ENCODE measurements around the gene CNTN4. TPM values are rescaled to one million over a fixed set of nuclear protein-coding genes. Genes with fewer than 3 reads are reported as not detected.

The CNTN4 gene
- total and polyA plus RNA-seq, 2 of the 8 experiments (the other 6 are each of a cell fraction or from before 2014, with no cell fraction given), result 0.41 to 2.2 TPM

- peaks cover 0 to 4% of the 10 kb centered on the region in 2 experiments; a peak in 1 of 4 replicates for H3K9me3 ChIP-seq (ENCODE audit: insufficient read depth in 2 of 2, low read depth in 1 of 2, low read length in 1 of 2)
Measured at GRCh38 chr3:2090095-2090911, 8.4 kb upstream of the CNTN4 start.

More at GRCh38 chr3:2090095-2090911, 8.4 kb upstream of the CNTN4 start:
- TF ChIP-seq POU5F1 (IDR thresholded peaks at IDR 0.05; ENCODE audit: low read depth, low read length) (no peak), TCF12 (IDR thresholded peaks at IDR 0.05; ENCODE audit: low read depth, low read length) (no peak), EGR1 (IDR thresholded peaks at IDR 0.05; ENCODE audit: borderline replicate concordance, low read depth, low read length) (no peak), KDM5A (IDR thresholded peaks at IDR 0.05; ENCODE audit: low read length) (no peak), JUN (IDR thresholded peaks at IDR 0.05; ENCODE audit: low read depth, low read length) (no peak), SP1 (IDR thresholded peaks at IDR 0.05; ENCODE audit: low read depth, low read length) (no peak), ASH2L (IDR thresholded peaks at IDR 0.05; ENCODE audit: low read length) (no peak), MAX (IDR thresholded peaks at IDR 0.05) (no peak), EP300 (IDR thresholded peaks at IDR 0.05; ENCODE audit: borderline replicate concordance in 1 of 2, low read depth in 2 of 2, low read length in 2 of 2) (no peak)
- Histone ChIP-seq H3K36me3 (ENCODE audit: control insufficient read depth in 2 of 4, insufficient read depth in 4 of 4, low read length in 3 of 4) (no peaks in the 10 kb centered on the region), H2BK20ac (ENCODE audit: low read length) (no peak overlapping the region), H3K27me3 (replicated peaks in 1 of 4; ENCODE audit: control insufficient read depth in 3 of 4, extremely low read depth in 1 of 4, insufficient read depth in 3 of 4, low read length in 3 of 4) (no peaks in the 10 kb centered on the region), H3K9ac (replicated peaks in 1 of 4; ENCODE audit: extremely low read depth in 1 of 4, low read depth in 3 of 4, low read length in 3 of 4) (no peak overlapping the region), H4K91ac (replicated peaks; ENCODE audit: insufficient read length, low read length) (no peak overlapping the region), H2BK120ac (replicated peaks; ENCODE audit: low read depth, low read length) (no peak overlapping the region), H4K5ac (ENCODE audit: insufficient read length, low read depth, low read length) (no peak overlapping the region), H2BK5ac (ENCODE audit: low read depth, low read length) (no peak overlapping the region), H2BK15ac (ENCODE audit: low read length) (no peak overlapping the region), H3K56ac (replicated peaks; ENCODE audit: insufficient read length, low read depth, low read length) (no peak overlapping the region), H4K8ac (ENCODE audit: extremely low read depth, insufficient read depth, low read length) (no peak overlapping the region), H3K23ac (ENCODE audit: insufficient read length) (no peak overlapping the region), H3K4ac (replicated peaks; ENCODE audit: insufficient read length, low read depth, low read length) (no peak overlapping the region), H2AK5ac (ENCODE audit: low read depth, low read length) (no peak overlapping the region), H3K4me3 (ENCODE audit: extremely low read depth in 1 of 4, insufficient read depth in 2 of 4, low read depth in 3 of 4, low read length in 4 of 4) (no peak overlapping the region), H2AFZ (ENCODE audit: low read length) (no peak overlapping the region), H3K79me2 (ENCODE audit: control insufficient read depth in 1 of 2, insufficient read depth in 2 of 2, low read length in 2 of 2) (no peaks in the 10 kb centered on the region), H3K14ac (ENCODE audit: insufficient read length) (no peak overlapping the region), H3K4me2 (ENCODE audit: insufficient read depth in 1 of 2, low read depth in 2 of 2, low read length in 2 of 2) (no peak overlapping the region), H3K79me1 (ENCODE audit: low read depth, low read length) (no peaks in the 10 kb centered on the region), H3K27ac (ENCODE audit: low read depth, low read length) (no peak overlapping the region), H3K18ac (ENCODE audit: extremely low read depth, low read length) (no peak overlapping the region), H4K20me1 (replicated peaks in 1 of 2; ENCODE audit: control insufficient read depth in 1 of 2, insufficient read depth in 2 of 2, low read length in 2 of 2) (no peaks in the 10 kb centered on the region), H3K4me1 (replicated peaks in 1 of 4; ENCODE audit: control insufficient read depth in 3 of 4, insufficient read depth in 4 of 4, low read length in 3 of 4) (no peaks in the 10 kb centered on the region; a peak in 1 of 7 replicates), H3K23me2 (ENCODE audit: low read depth, low read length) (no peaks in the 10 kb centered on the region), H2BK12ac (ENCODE audit: low read depth, low read length) (no peak overlapping the region)
- FAIRE-seq (no peak), DNase-seq (ENCODE audit: low read depth in 1 of 2, low spot score in 2 of 2) (no peak)
- ChIA-PET POLR2A (ENCODE audit: partially characterized antibody) (no interaction called here), CTCF (ENCODE audit: partially characterized antibody) (no interaction called here)
- WGBS, 2 experiments (ENCODE audit: extremely low coverage in 1 of 2, insufficient coverage in 1 of 2, insufficient read length in 1 of 2, insufficient replicate concordance in 2 of 2, low coverage in 1 of 2, low lambda C conversion rate in 2 of 2, missing lambda C conversion rate in 1 of 2), result 86% methylated on average over 5 of the region's 5 CpGs; no CpG with 5 or more reads in 1 of the 2 experiments
